Measurements from ENCODE around the gene ECHDC3. TPM values are rescaled to one million over a fixed set of nuclear protein-coding genes. Genes with fewer than 3 reads are reported as not detected.

The ECHDC3 gene
- total and polyA plus RNA-seq, 2 donors (not counting 3 experiments of a cell fraction or from before 2014, with no cell fraction given), result 6.0 to 7.3 TPM

DNA sequence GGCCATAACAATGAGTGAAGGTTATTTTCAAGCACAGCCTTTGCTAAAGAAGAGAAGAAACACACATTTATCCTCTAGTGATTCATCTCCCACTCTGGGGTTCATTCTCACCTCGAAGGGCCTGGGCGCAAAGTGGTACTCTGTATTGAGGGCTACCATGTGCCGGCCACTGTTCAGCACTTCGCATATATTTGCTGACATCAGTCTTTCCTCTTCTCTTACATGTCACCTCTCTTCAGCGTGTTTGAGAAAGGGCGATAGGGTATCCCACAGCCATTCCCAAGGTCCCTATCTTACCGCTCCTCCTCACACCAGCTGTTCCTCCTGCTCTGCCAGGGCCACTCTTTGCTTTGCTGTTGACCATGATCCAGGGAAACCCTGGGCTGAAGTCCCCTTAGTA, 48.8 kb upstream of the ECHDC3 start:
- no peaks in the 10 kb centered on the region for H3K9me1 ChIP-seq (replicated peaks; ENCODE audit: control insufficient read depth, extremely low read depth, insufficient read depth, low read length)
- ChIA-PET CTCF (interaction anchor here (1.0 kb wide), 1 partner anchor 528 kb away, joined by 3 read pairs; no protein-coding TSS in a partner anchor), POLR2A (no interaction called here)
- dilution Hi-C loops (cut with MboI; ENCODE audit: extremely low pct_ligation_motif_present, low sequenced_read_pairs), result no loop called here
- H3K4me3 ChIP-seq (replicated peaks in 1 of 3; ENCODE audit: insufficient read depth in 1 of 3, low read depth in 1 of 3, low read length in 3 of 3), result no peak overlapping the region
- no TSS peak for BruUV-seq (replicated peaks)
- H3K4me2 ChIP-seq (ENCODE audit: insufficient read depth, low read length), result no peak overlapping the region
- DNase-seq (ENCODE audit: low read depth, low spot score) (no peak), FAIRE-seq (no peak)
- H4K20me1 ChIP-seq (replicated peaks; ENCODE audit: control insufficient read depth, extremely low read depth, insufficient read depth, low read length), result no peaks in the 10 kb centered on the region
- H3K36me3 ChIP-seq (ENCODE audit: control insufficient read depth in 2 of 2, extremely low read depth in 1 of 2, insufficient read depth in 2 of 2, low read length in 2 of 2), result no peaks in the 10 kb centered on the region
- H3K4me1 ChIP-seq (ENCODE audit: control insufficient read depth, extremely low read depth, insufficient read depth, low read length), result no peaks in the 10 kb centered on the region
- intact Hi-C loops (cut with micrococcal nuclease), result no loop called here
- no peak overlapping the region for H2AFZ ChIP-seq (ENCODE audit: low read depth, low read length)
- H3K27me3 ChIP-seq (ENCODE audit: control insufficient read depth in 2 of 2, insufficient read depth in 2 of 2, low read length in 2 of 2), result peaks cover 0 to 2% of the 10 kb centered on the region in 2 experiments
- H3K79me2 ChIP-seq (ENCODE audit: control insufficient read depth, insufficient read depth, low read length), result no peaks in the 10 kb centered on the region
- H3K9me3 ChIP-seq (replicated peaks; ENCODE audit: control insufficient read depth, insufficient read depth, low read length), result no peaks in the 10 kb centered on the region
- no peak overlapping the region for H3K27ac ChIP-seq (ENCODE audit: insufficient read depth, low read depth, low read length)
- no peak overlapping the region for H3K9ac ChIP-seq (replicated peaks; ENCODE audit: extremely low read depth, insufficient read depth, low read length)
- TF ChIP-seq CTCF (IDR thresholded peaks at IDR 0.05; ENCODE audit: extremely low read depth in 1 of 2, insufficient read depth in 1 of 2, low read depth in 1 of 2, low read length in 2 of 2) (no peak), GATA2 (IDR thresholded peaks at IDR 0.05; ENCODE audit: insufficient read depth, insufficient read length, low read depth, low read length) (no peak), JUN (IDR thresholded peaks at IDR 0.05; ENCODE audit: borderline replicate concordance, insufficient read depth, insufficient read length, low read depth) (no peak), EZH2 (IDR thresholded peaks at IDR 0.05; ENCODE audit: borderline replicate concordance, low read depth, low read length, severe bottlenecking) (no peak), FOS (IDR thresholded peaks at IDR 0.05; ENCODE audit: borderline replicate concordance, insufficient read depth, low read length) (no peak), POLR2AphosphoS5 (IDR thresholded peaks at IDR 0.05; ENCODE audit: insufficient read depth, low read depth, low read length) (no peak), POLR2A (IDR thresholded peaks at IDR 0.05; ENCODE audit: low read depth, low read length) (no peak), MYC (IDR thresholded peaks at IDR 0.05; ENCODE audit: low read depth, low read length) (no peak)
- TF ChIP-seq, protein P1, sequence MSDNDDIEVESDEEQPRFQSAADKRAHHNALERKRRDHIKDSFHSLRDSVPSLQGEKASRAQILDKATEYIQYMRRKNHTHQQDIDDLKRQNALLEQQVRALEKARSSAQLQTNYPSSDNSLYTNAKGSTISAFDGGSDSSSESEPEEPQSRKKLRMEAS (IDR thresholded peaks at IDR 0.05; ENCODE audit: insufficient read depth, insufficient read length), result no peak
